Right renal pelvis (tissue), 4 donors: Measurements from ENCODE around the gene CYB5R4. TPM values are rescaled to one million over a fixed set of nuclear protein-coding genes. Genes with fewer than 3 reads are reported as not detected.
A peak's percentile ranks its signal among the peaks of the same experiment; 100 is the strongest.
"Not testable (repeated sequence)": the region's sequence is repeated elsewhere in the genome, so short reads cannot be mapped to it uniquely, and the experiment has no call there.

ENCODE experiments used
- DNase-seq, 4 donors: peaks; one replicate each; pipeline ENCODE4 v3.0.0-alpha.2; 2013; ENCODE audit warnings: low read depth in 4 of 4, low spot score in 3 of 4, missing footprints in 1 of 4
- polyA plus RNA-seq, 4 donors: library from polyadenylated mRNA; unstranded; fragments of 120-200 nt; gene quantifications; one replicate each; pipeline ENCODE4 v1.2.1, GENCODE V29; 2013; ENCODE audit not compliant: insufficient read length in 4 of 4

The CYB5R4 gene
- polyA plus RNA-seq, 4 donors, result 9.6 to 13.2 (median 10.4) TPM

DNA sequence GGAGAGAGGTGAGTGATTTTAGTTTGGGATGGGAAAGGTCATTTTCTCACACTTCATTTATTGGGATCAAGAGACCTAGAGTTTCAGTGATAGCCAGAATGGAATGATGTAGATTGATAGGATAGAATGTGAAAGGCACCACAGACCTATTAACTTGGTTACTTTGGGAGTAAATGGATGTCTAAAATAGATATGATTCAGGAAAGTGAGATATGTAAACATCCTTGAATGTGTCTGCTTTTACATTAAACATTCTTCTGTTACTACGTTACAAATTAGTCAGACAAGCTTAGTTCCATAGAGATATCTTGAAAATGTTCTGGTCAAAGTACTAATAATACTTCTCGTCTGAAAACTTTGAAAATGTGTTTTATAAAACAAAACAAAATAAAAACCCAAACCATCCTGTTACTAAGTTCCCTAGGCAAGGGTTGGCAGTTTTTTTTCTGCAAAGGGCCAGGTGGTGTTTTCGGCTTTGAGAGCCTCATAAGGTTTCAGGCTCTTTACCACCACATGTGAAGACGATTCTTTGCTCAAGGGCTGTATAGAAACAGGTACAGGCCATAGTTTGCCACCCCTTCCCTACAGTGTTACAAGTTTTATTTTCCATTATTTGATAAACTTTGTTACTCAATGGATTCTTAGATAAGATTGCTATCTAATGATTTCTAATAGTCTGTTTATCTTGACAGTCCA, 3.4 kb downstream of the CYB5R4 start:
- no peak for DNase-seq

GRCh38 chr6:83867043-83867442, 7.6 kb downstream of the CYB5R4 start:
- no peak for DNase-seq

DNA sequence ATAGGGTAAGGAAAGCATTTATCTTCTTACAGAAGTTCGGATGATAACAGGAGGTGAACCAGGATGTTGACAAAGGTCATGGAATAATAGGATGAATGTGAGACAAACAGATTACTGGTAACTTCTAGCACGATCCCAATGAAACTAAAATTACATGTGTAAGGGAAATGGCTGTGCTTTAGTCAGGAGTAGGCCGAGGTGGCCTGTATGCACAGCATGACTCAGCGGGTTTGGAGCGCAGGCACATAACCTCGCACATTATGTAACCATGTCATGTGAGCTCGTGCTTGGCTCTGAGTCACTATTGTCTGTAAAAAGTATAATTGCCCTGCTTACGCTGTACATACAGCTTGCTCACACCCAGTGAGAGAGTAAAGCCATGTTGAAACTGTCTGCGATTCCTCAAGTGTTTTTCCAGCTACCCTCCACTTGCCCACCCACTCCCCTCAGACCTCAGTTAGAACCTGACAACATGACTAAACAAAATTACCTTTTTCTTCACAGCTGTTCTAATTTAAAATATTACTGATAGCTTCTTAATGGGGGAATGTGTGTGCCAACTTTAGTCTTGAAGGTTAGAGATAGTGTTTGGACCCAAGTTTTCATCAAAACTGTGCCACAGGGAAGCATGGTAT, 8.2 kb downstream of the CYB5R4 start:
- DNase-seq, result no peak

DNA sequence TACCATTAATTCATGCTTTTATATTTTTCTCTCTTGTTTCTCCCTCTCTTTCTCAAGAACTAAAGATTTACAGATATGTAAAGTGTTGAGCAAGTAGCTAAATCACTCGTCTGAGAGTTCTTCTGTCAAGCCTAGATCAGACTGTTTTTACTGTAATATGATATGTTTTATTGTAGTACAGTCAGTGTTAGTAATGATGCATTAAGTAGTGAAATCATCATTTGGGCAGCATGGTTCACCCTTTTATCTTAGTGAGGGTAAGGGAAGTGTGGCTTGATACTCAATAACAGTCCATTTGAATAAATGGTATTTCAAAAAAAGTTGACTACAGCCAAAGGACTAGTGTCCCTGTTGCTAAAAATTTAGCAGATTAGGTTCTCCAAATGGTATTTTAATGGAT, 9.2 kb downstream of the CYB5R4 start:
- DNase-seq, result no peak

GRCh38 chr6:83870649-83871048, 11.2 kb downstream of the CYB5R4 start:
- DNase-seq, result no peak

GRCh38 chr6:83872386-83873118, 13.1 kb downstream of the CYB5R4 start:
- DNase-seq, result no peak

GRCh38 chr6:83873869-83874268, 14.4 kb downstream of the CYB5R4 start:
- DNase-seq, result no peak

DNA sequence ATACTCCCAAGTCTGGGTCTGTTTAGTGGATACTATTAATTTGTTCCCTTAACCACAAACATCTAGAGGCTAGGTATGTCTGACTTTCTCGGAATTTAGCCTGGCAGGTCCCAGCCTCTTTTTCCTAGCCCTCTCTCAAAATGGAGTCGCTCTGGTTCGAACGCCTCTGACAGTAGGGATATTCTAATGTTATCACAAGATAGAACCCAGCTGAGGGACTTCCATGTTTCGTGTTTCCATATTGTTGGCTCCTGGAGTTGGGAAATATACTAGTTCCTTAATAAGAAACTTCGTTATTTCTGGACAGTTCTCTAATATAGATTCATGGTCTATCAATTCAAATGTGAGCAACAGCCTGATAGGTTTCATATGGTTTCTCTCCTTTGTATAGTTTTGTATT, 16.4 kb downstream of the CYB5R4 start:
- no peak for DNase-seq

DNA sequence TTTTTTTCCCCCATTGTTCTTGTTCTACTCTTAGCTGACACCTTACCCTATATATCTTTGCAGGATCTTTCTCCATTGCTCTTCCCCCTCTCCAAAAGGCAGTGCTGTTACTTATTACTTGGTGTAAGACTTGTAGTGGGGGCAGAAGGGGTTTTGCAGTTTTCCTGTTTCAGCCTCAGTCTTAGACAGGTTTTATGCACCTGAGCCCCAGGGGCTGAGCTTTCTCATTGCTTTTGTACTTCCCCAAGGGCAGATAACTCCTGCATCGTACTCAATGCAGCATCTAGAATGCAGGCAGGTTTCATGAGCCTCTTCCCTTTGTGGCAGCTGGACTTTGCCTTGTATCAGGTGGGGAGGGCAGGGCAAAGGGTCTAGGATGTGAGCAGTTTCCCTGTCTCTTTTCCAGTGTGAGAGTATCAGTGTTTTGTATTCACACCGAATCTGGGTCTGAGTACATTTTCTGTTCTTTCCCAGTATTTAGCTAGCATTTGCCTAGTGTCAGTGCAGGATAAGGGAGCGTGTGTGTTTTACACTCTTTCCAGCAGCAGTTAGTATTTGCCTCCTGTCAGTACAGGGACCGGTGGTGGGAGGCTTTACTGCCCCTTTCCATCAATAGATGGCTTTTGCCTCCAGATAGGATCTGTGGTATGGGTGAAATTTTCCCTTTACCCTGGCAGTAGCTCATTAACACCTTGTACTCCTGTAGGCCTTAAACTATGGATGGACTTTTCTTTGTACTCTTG, 19.6 kb downstream of the CYB5R4 start:
- no peak for DNase-seq

- DNase-seq, result no peak
Observed at GRCh38 chr6:83879746-83880145, 20.3 kb downstream of the CYB5R4 start.

GRCh38 chr6:83883240-83883639, 23.8 kb downstream of the CYB5R4 start:
- no peak for DNase-seq

DNA sequence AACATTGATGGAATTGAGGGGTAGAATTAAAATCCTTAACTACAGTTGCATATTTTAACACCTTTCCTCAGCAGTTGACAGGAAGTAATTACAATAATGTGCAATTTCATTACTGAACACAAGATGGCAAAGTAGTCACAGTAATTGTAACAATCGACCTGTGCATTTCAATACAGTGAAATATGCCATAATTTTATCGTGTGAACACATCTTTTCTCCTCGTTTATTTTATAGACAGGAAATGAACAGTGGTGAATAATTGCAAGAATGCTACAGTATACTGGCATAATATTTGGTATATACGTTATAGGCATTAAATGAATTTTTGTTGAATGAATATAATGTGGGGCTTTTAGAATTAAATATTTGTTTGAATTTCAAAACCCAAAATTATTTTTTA, 25.0 kb downstream of the CYB5R4 start:
- DNase-seq, result peak in 3 of 4 donors; percentile 11 to 29 (median 25)

DNA sequence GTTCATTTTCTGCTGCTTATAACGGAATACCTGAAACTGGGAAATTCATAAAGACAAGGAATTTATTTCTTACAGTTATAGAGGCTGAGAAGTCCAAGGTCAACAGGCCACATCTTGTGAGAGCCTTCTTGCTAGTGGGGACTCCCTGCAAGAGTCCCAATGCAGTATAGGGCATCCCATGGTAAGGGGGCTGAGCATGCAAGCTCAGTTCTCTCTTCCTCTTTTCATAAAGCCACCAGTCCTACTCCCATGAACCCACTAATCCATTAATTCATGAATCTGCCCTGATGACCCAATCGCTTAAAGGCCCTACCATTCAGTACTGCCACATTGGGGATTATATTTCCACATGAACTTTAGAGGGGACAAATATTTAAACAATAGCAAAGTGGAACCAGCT, 26.5 kb downstream of the CYB5R4 start:
- DNase-seq, result no peak

DNA sequence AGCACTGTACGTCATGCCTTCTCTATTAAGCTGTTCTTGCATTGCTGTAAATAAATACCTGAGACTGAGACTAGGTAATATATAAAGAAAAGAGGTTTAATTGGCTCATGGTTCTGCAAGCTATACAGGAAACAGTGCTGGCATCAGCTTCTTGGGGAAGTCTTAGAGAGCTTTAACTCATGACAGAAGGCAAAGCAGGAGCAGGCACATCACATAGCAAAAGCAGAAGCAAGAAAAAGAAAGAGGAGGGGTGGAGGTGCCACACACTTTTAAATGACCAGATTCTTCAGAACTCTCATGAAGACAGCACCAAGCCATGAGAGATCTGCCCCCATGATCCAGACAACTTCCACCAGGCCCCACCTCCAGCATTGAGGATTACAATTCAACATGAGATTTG, 30.1 kb downstream of the CYB5R4 start:
- no peak for DNase-seq

- DNase-seq, result no peak
Observed at GRCh38 chr6:83890520-83890919, 31.0 kb downstream of the CYB5R4 start.

DNA sequence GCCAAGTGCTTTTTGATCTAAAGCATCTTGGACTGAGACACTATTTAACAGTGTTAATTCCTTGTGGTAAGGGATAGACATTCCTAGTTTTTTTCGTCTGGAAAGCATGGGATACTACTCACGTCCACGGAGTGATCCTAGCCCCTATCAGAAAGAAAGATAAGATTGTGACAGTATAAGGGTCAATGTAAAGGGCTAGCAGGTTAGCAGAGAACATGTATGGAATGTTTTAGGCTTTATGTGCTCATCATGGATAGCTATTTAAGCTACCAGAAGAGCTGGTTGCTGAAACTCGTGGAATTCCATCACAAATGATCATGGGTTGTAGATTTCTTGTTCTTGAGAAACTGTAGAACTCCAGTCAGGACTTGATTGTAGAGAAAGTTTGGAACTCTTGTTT, 32.1 kb downstream of the CYB5R4 start:
- no peak for DNase-seq

GRCh38 chr6:83893024-83893423, 33.5 kb downstream of the CYB5R4 start:
- no peak for DNase-seq

DNA sequence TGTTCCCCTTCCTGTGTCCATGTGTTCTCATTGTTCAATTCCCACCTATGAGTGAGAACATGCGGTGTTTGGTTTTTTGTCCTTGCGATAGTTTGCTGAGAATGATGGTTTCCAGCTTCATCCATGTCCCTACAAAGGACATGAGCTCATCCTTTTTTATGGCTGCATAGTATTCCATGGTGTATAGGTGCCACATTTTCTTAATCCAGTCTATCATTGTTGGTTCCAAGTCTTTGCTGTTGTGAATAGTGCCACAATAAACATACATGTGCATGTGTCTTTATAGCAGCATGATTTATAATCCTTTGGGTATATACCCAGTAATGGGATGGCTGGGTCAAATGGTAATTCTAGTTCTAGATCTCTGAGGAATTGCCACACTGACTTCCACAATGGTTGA, 37.6 kb downstream of the CYB5R4 start:
- not testable (repeated sequence) for DNase-seq

DNA sequence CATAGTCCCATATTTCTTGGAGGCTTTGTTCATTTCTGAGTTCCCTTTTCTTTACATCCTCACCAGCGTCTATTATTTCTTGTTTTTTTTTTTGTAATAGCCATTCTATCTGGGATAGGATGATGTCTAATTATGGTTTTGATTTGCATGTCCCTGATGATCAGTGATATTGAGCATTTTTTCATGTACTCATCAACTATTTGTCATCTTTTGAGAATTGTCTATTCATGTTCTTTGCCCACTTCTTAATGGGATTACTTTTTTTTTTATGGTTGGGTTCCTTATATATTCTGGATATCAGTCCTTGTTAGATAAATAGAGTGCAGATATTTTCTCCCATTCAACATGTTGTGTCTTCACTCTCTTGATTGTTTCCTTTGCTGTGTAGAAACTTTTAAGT, 42.1 kb downstream of the CYB5R4 start:
- no peak for DNase-seq

GRCh38 chr6:83904395-83904794, 44.9 kb downstream of the CYB5R4 start:
- DNase-seq, result no peak

- no peak for DNase-seq
Observed at GRCh38 chr6:83905648-83906047, 46.2 kb downstream of the CYB5R4 start.
